ENCODE results near the gene STAT4.

STAT4 gene

DNA sequence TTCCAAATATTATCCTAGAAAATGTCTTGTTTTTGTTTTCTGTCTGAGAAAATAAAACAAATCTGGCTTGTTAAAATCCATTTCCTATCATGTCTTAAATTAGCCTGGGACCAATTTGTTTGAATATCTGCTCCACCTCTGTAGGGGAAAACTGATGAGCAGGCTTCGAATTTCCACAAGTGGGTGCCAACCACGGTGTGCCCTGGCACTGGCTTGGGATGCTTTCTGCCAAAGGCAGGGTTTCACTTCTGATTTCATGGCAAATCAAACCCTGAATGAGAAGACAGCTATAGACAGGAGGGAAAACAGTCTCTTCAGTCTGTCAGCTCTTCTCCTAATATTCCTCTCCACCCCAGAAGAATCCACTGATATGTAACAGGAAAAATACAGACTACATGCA is 33.7 kb upstream of the STAT4 start:
- no peak overlapping the region for H3K4me3 ChIP-seq (ENCODE audit: low read depth, low read length)
- no peak for TF ChIP-seq MYC (IDR thresholded peaks at IDR 0.05; ENCODE audit: low read depth, low read length)
- TF ChIP-seq, protein P1, sequence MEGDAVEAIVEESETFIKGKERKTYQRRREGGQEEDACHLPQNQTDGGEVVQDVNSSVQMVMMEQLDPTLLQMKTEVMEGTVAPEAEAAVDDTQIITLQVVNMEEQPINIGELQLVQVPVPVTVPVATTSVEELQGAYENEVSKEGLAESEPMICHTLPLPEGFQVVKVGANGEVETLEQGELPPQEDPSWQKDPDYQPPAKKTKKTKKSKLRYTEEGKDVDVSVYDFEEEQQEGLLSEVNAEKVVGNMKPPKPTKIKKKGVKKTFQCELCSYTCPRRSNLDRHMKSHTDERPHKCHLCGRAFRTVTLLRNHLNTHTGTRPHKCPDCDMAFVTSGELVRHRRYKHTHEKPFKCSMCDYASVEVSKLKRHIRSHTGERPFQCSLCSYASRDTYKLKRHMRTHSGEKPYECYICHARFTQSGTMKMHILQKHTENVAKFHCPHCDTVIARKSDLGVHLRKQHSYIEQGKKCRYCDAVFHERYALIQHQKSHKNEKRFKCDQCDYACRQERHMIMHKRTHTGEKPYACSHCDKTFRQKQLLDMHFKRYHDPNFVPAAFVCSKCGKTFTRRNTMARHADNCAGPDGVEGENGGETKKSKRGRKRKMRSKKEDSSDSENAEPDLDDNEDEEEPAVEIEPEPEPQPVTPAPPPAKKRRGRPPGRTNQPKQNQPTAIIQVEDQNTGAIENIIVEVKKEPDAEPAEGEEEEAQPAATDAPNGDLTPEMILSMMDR (IDR thresholded peaks at IDR 0.05; ENCODE audit: low read depth, low read length): no peak
- no peak for TF ChIP-seq POLR2A (IDR thresholded peaks at IDR 0.05; ENCODE audit: extremely low read depth, insufficient read length)
- TF ChIP-seq, protein P2, sequence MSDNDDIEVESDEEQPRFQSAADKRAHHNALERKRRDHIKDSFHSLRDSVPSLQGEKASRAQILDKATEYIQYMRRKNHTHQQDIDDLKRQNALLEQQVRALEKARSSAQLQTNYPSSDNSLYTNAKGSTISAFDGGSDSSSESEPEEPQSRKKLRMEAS (IDR thresholded peaks at IDR 0.05; ENCODE audit: low read depth, low read length): no peak
- DNase-seq (ENCODE audit: low read depth): no peak

DNA sequence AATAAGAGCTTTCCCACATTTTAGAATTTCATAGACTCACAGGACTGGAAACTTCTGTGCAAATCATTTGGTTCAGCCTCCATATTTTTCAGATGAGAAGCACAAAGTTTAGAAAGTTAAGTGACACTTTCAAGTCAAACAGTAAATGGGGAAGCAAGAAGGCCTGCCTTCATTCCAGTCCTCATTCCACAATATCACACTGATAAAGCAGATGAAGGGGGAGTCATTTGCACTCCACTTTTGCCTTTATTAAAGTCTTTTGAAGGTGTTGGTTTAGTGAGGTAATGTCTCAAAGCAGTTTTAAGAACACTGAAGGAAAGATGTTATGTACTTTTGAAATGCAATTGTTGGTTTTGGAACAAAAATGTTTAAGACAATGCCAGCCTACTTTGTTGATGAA is 32.7 kb upstream of the STAT4 start:
- no peak overlapping the region for H3K4me3 ChIP-seq (ENCODE audit: low read depth, low read length)
- TF ChIP-seq POLR2A (IDR thresholded peaks at IDR 0.05; ENCODE audit: extremely low read depth, insufficient read length): no peak
- DNase-seq (ENCODE audit: low read depth): no peak

DNA sequence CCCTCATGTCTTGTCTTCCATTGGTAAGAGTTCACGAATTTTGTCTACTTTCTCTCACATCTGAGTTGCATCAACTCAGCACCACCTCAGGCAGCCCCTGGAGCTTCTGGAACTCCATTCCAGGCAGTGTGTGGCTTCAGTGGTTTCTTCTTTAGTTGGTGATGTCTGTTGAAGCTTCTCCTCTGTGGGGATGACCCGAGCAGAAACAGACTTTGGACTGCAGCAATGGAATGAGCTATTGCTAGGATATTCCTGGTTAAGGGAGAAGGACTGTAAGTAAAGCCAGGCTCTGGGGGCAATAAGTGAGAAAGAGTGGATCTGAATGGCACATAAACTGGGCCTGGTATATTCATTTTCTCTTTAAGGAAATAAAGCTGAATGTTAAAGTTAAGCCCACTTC is 32.3 kb upstream of the STAT4 start:
- no peak overlapping the region for H3K4me3 ChIP-seq (ENCODE audit: low read depth, low read length)
- TF ChIP-seq MYC (IDR thresholded peaks at IDR 0.05; ENCODE audit: low read depth, low read length) (no peak), POLR2A (IDR thresholded peaks at IDR 0.05; ENCODE audit: extremely low read depth, insufficient read length) (no peak)
- TF ChIP-seq, protein P1 (IDR thresholded peaks at IDR 0.05; ENCODE audit: low read depth, low read length): no peak
- TF ChIP-seq, protein P2 (IDR thresholded peaks at IDR 0.05; ENCODE audit: low read depth, low read length): no peak
- DNase-seq (ENCODE audit: low read depth): no peak

DNA sequence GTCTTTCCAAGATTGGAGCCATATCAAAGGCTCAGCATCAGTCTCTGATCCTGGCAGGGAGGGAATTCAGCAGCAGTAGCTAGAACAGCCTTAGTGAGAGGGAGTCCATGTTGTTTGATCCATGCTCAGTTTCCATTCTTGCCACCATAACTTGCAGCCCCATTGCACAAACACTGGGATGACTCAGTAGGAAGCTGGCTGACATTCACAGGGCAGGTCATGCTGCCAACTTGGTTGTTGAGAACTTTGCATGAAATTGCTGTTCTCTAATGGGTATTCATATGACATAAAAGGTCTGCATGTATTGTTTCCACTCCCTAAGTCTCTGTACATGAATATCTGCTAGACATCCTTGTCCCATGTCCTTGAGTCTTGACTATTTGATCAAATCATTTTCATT is 29.9 kb upstream of the STAT4 start:
- TF ChIP-seq, protein P2 (IDR thresholded peaks at IDR 0.05; ENCODE audit: low read depth, low read length): no peak
- TF ChIP-seq, protein P1 (IDR thresholded peaks at IDR 0.05; ENCODE audit: low read depth, low read length): no peak
- TF ChIP-seq MYC (IDR thresholded peaks at IDR 0.05; ENCODE audit: low read depth, low read length) (no peak), POLR2A (IDR thresholded peaks at IDR 0.05; ENCODE audit: extremely low read depth, insufficient read length) (no peak)
- DNase-seq (ENCODE audit: low read depth): peak; percentile 19
- no peak overlapping the region for H3K4me3 ChIP-seq (ENCODE audit: low read depth, low read length)

DNA sequence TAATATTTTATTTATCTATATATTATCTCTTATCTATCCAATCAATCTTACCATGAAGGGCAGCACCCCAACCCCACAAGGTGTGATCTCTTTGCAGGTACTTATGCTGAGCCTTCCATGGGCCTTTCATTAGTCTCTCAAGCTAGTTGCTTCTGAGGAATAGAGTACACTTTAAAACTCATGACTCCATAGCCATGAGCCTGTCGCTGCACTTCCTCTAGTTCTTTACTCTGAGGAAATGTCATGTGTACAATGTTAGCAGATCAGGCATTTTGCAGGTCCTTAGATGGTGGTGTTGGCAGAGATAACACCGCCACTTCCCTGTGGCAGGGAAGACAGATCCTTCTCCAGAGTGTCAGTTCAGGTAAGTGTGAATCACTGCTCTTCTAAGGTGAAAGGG is 29.5 kb upstream of the STAT4 start:
- H3K4me3 ChIP-seq (ENCODE audit: low read depth, low read length): no peak overlapping the region
- TF ChIP-seq, protein P1 (IDR thresholded peaks at IDR 0.05; ENCODE audit: low read depth, low read length): no peak
- TF ChIP-seq, protein P2 (IDR thresholded peaks at IDR 0.05; ENCODE audit: low read depth, low read length): no peak
- TF ChIP-seq MYC (IDR thresholded peaks at IDR 0.05; ENCODE audit: low read depth, low read length): no peak
- no peak for TF ChIP-seq POLR2A (IDR thresholded peaks at IDR 0.05; ENCODE audit: extremely low read depth, insufficient read length)
- no peak for DNase-seq (ENCODE audit: low read depth)

DNA sequence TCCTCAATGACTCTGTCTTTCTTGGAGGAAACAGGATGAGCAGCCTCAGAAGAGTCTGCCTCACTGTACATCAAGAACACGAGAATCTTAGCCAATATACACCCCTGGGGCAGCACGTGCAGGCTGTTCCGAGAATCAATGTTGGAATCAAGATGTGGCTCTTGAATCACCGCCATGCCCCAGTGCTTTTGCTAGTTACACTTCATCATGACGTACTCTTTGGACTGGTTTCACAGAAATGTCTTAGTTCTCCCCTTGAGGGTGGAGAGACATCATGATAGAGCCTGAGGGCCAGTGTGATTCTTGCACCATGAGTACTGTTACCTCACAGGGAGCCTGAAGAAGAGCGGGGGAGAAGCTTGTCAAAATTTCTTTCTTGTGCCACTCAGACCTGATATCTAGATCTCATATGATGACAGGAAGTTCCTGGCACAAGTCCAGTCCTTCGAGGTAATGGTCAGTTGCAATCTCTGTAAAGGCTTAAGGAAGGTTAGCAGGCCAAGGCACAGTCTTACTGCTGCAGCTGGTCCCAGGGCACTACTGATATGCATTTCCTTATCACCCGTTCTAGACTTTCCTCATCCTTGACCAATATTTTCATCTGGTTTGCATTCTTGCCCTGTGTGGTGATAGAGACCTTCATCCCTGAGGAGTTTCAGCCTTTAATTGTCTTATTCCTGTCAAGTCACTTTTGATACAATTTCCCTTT is 28.2 kb upstream of the STAT4 start:
- no peak overlapping the region for H3K4me3 ChIP-seq (ENCODE audit: low read depth, low read length)
- no peak for DNase-seq (ENCODE audit: low read depth)
- TF ChIP-seq MYC (IDR thresholded peaks at IDR 0.05; ENCODE audit: low read depth, low read length) (no peak), POLR2A (IDR thresholded peaks at IDR 0.05; ENCODE audit: extremely low read depth, insufficient read length) (no peak)
- TF ChIP-seq, protein P1 (IDR thresholded peaks at IDR 0.05; ENCODE audit: low read depth, low read length): no peak
- TF ChIP-seq, protein P2 (IDR thresholded peaks at IDR 0.05; ENCODE audit: low read depth, low read length): no peak

All from NB4 (cell line).